ENCODE data around the gene SP100.
"Not testable (repeated sequence)": the region's sequence is repeated elsewhere in the genome, so short reads cannot be mapped to it uniquely, and the experiment has no call there.

The SP100 gene

GRCh38 chr2:230459216-230459615 lies 43.2 kb downstream of the SP100 start:
- DNase-seq (ENCODE audit: low read depth) = no peak

GRCh38 chr2:230471074-230471473 lies 55.1 kb downstream of the SP100 start:
- DNase-seq (ENCODE audit: low read depth) = no peak

- DNase-seq (ENCODE audit: low read depth) = no peak
Measured at GRCh38 chr2:230472621-230473018, 56.6 kb downstream of the SP100 start.

GRCh38 chr2:230473378-230473777 lies 57.4 kb downstream of the SP100 start:
- no peak for DNase-seq (ENCODE audit: low read depth)

- no peak for DNase-seq (ENCODE audit: low read depth)
Measured at GRCh38 chr2:230475143-230475542, 59.1 kb downstream of the SP100 start.

GRCh38 chr2:230485801-230486341 lies 69.9 kb downstream of the SP100 start:
- no peak for DNase-seq (ENCODE audit: low read depth)

GRCh38 chr2:230491219-230491618 lies 75.2 kb downstream of the SP100 start:
- not testable (repeated sequence) for DNase-seq (ENCODE audit: low read depth)

GRCh38 chr2:230492107-230492506 lies 76.1 kb downstream of the SP100 start:
- DNase-seq (ENCODE audit: low read depth) = no peak

- no peak for DNase-seq (ENCODE audit: low read depth)
Measured at GRCh38 chr2:230494980-230495379, 79.0 kb downstream of the SP100 start.

- DNase-seq (ENCODE audit: low read depth) = no peak
Measured at GRCh38 chr2:230496891-230497290, 80.9 kb downstream of the SP100 start.

- DNase-seq (ENCODE audit: low read depth) = no peak
Measured at GRCh38 chr2:230498506-230499107, 82.6 kb downstream of the SP100 start.

GRCh38 chr2:230502593-230502992 lies 86.6 kb downstream of the SP100 start:
- no peak for DNase-seq (ENCODE audit: low read depth)

GRCh38 chr2:230503798-230504197 lies 87.8 kb downstream of the SP100 start:
- no peak for DNase-seq (ENCODE audit: low read depth)

GRCh38 chr2:230505162-230505561 lies 89.2 kb downstream of the SP100 start:
- no peak for DNase-seq (ENCODE audit: low read depth)

GRCh38 chr2:230512955-230513748 lies 97.2 kb downstream of the SP100 start:
- no peak for DNase-seq (ENCODE audit: low read depth)

- DNase-seq (ENCODE audit: low read depth) = no peak
Measured at GRCh38 chr2:230520061-230520874, 104.3 kb downstream of the SP100 start.

GRCh38 chr2:230520875-230521155 lies 104.8 kb downstream of the SP100 start:
- DNase-seq (ENCODE audit: low read depth) = no peak

GRCh38 chr2:230521386-230521785 lies 105.4 kb downstream of the SP100 start:
- no peak for DNase-seq (ENCODE audit: low read depth)

- DNase-seq (ENCODE audit: low read depth) = no peak
Measured at GRCh38 chr2:230525682-230526081, 109.7 kb downstream of the SP100 start.

GRCh38 chr2:230537531-230537976 lies 121.6 kb downstream of the SP100 start:
- no peak for DNase-seq (ENCODE audit: low read depth)

GRCh38 chr2:230540332-230540731 lies 124.3 kb downstream of the SP100 start:
- no peak for DNase-seq (ENCODE audit: low read depth)

- no peak for DNase-seq (ENCODE audit: low read depth)
Measured at GRCh38 chr2:230541934-230542380, 126.0 kb downstream of the SP100 start.

GRCh38 chr2:230542751-230543150 lies 126.8 kb downstream of the SP100 start:
- no peak for DNase-seq (ENCODE audit: low read depth)

Data from activated T-helper 9 cell treated with anti-CD3 and anti-CD28 coated beads, Interleukin-2, amount 50 U/mL, for 16 hours (primary cell).